HL-60 (cell line): ENCODE results near the gene VTCN1.
A peak's percentile ranks its signal among the peaks of the same experiment; 100 is the strongest.

ENCODE experiments used
- DNase-seq, 2 experiments: peaks; one replicate each; pipeline ENCODE4 v3.0.0-alpha.2; 2010 to 2020; ENCODE audit warnings: low read depth in 1 of 2, low spot score in 1 of 2
- H3K27ac ChIP-seq: fragments of 250-450 bp; sonication (Bioruptor Pico); replicated peaks from 2 replicates; pipeline ENCODE4 v1.5.1; 2020; ENCODE audit warnings: mild to moderate bottlenecking, moderate library complexity
- H3K27me3 ChIP-seq: fragments of 250-450 bp; sonication (Bioruptor Pico); 2 replicates; pipeline ENCODE4 v1.5.1; 2021; ENCODE audit warnings: mild to moderate bottlenecking, moderate library complexity; ENCODE audit not compliant: insufficient read depth, poor library complexity, severe bottlenecking
- H3K4me3 ChIP-seq: replicated peaks from 2 replicates; pipeline ENCODE4 v1.5.1; 2011; ENCODE audit warnings: mild to moderate bottlenecking, control low read depth, low read length; ENCODE audit not compliant: insufficient read depth
- GABPA ChIP-seq: IDR thresholded peaks from 2 replicates; pipeline ENCODE4 v1.6.1; 2012; ENCODE audit warnings: low read depth
- POLR2AphosphoS5 ChIP-seq: IDR thresholded peaks from 2 replicates; pipeline ENCODE4 v1.6.1; 2012; ENCODE audit warnings: low read depth
- REST ChIP-seq: IDR thresholded peaks from 2 replicates; pipeline ENCODE4 v1.6.1; 2012; ENCODE audit warnings: low read depth; ENCODE audit not compliant: insufficient replicate concordance
- SPI1 ChIP-seq: IDR thresholded peaks from 2 replicates; pipeline ENCODE4 v1.6.1; 2012; ENCODE audit warnings: low read depth, mild to moderate bottlenecking, borderline replicate concordance
- TF ChIP-seq, protein P1 (sequence below): IDR thresholded peaks from one replicate; pipeline ENCODE4 v1.5.1; 2011; ENCODE audit warnings: low read length, control low read depth, inconsistent platforms; ENCODE audit not compliant: insufficient read depth

The VTCN1 gene

GRCh38 chr1:117188170-117188815 is 22.4 kb downstream of the VTCN1 start:
- TF ChIP-seq, protein P1, sequence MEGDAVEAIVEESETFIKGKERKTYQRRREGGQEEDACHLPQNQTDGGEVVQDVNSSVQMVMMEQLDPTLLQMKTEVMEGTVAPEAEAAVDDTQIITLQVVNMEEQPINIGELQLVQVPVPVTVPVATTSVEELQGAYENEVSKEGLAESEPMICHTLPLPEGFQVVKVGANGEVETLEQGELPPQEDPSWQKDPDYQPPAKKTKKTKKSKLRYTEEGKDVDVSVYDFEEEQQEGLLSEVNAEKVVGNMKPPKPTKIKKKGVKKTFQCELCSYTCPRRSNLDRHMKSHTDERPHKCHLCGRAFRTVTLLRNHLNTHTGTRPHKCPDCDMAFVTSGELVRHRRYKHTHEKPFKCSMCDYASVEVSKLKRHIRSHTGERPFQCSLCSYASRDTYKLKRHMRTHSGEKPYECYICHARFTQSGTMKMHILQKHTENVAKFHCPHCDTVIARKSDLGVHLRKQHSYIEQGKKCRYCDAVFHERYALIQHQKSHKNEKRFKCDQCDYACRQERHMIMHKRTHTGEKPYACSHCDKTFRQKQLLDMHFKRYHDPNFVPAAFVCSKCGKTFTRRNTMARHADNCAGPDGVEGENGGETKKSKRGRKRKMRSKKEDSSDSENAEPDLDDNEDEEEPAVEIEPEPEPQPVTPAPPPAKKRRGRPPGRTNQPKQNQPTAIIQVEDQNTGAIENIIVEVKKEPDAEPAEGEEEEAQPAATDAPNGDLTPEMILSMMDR = no peak
- TF ChIP-seq POLR2AphosphoS5 = no peak
- TF ChIP-seq GABPA = no peak
- no peak for TF ChIP-seq REST
- no peak for TF ChIP-seq SPI1
- no peak overlapping the region for H3K4me3 ChIP-seq
- no peaks in the 10 kb centered on the region for H3K27me3 ChIP-seq
- no peak for DNase-seq
- no peak overlapping the region for H3K27ac ChIP-seq

- Histone ChIP-seq H3K27ac (no peak overlapping the region), H3K4me3 (no peak overlapping the region), H3K27me3 (no peaks in the 10 kb centered on the region)
- TF ChIP-seq GABPA = no peak
- DNase-seq = no peak
Measured at GRCh38 chr1:117183112-117183511, 27.6 kb downstream of the VTCN1 start.

DNA sequence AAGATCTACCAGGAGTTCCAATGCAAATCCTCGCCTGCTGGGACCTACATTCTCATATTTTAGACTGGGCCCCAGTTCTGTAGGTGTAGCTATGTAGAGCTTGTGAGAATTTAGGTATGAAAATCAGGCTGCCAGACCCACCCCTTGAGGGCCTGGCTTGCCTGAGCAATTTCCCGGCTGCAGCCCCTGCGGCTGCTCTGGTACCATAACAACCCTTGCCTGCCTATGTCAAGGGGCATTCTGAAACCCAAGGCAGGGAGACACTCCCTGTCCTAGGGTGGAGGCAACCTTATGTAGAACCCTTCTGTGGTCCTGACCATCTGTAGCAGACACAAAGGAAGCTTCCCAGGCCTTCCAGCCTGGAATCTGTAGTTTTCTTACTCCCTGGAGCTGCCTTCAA is 28.4 kb downstream of the VTCN1 start:
- TF ChIP-seq POLR2AphosphoS5 = no peak
- TF ChIP-seq, protein P1 = no peak
- no peak for TF ChIP-seq REST
- no peak for TF ChIP-seq GABPA
- no peak for TF ChIP-seq SPI1
- Histone ChIP-seq H3K27me3 (no peaks in the 10 kb centered on the region), H3K27ac (no peak overlapping the region), H3K4me3 (no peak overlapping the region)
- DNase-seq = no peak

- Histone ChIP-seq H3K4me3 (no peak overlapping the region), H3K27me3 (no peaks in the 10 kb centered on the region), H3K27ac (no peak overlapping the region)
- peak in 1 of 2 experiments; percentile 26 for DNase-seq
- TF ChIP-seq, protein P1 = no peak
- TF ChIP-seq GABPA (no peak), SPI1 (peak; percentile 65; the same call in 1 of the 2 replicates)
Measured at GRCh38 chr1:117181630-117182041, 29.1 kb downstream of the VTCN1 start.
